GM19025 (cell line): ENCODE data around the gene TUBGCP5.
"Not testable (repeated sequence)": the region's sequence is repeated elsewhere in the genome, so short reads cannot be mapped to it uniquely, and the experiment has no call there.

Source experiments
- ATAC-seq: cut with Tn5 transposase; IDR thresholded peaks from one replicate; pipeline ENCODE4 v1.9.1; 2021; ENCODE audit warnings: mild to moderate bottlenecking, low read depth, moderate library complexity; ENCODE audit not compliant: unreplicated experiment

Gene TUBGCP5

GRCh38 chr15:23043535-23043934 is 4.2 kb upstream of the TUBGCP5 start:
- not testable (repeated sequence) for ATAC-seq

- ATAC-seq = not testable (repeated sequence)
These were observed 2.4 kb upstream of the TUBGCP5 start for GRCh38 chr15:23041736-23042135.

- peak; percentile 11 for ATAC-seq
These were observed 530 bp upstream of the TUBGCP5 start for GRCh38 chr15:23039917-23040281.

- peak; percentile 4 for ATAC-seq
These were observed 635 bp downstream of the TUBGCP5 start for GRCh38 chr15:23038726-23039142.

- ATAC-seq = no peak
These were observed 3.3 kb downstream of the TUBGCP5 start for GRCh38 chr15:23035964-23036566.

- no peak for ATAC-seq
These were observed 5.4 kb downstream of the TUBGCP5 start for GRCh38 chr15:23033979-23034378.

- ATAC-seq = no peak
These were observed 13.2 kb downstream of the TUBGCP5 start for GRCh38 chr15:23026218-23026617.

GRCh38 chr15:23022156-23022555 is 17.2 kb downstream of the TUBGCP5 start:
- no peak for ATAC-seq

- ATAC-seq = no peak
These were observed 24.9 kb downstream of the TUBGCP5 start for GRCh38 chr15:23014394-23015000.

- no peak for ATAC-seq
These were observed 25.7 kb downstream of the TUBGCP5 start for GRCh38 chr15:23013681-23014080.

GRCh38 chr15:23012616-23013015 is 26.8 kb downstream of the TUBGCP5 start:
- not testable (repeated sequence) for ATAC-seq

- ATAC-seq = no peak
These were observed 35.6 kb downstream of the TUBGCP5 start for GRCh38 chr15:23003736-23004135.

- no peak for ATAC-seq
These were observed 36.4 kb downstream of the TUBGCP5 start for GRCh38 chr15:23002920-23003319.

GRCh38 chr15:22995795-22996194 is 43.6 kb downstream of the TUBGCP5 start:
- ATAC-seq = no peak

GRCh38 chr15:22992024-22992326 is 47.4 kb downstream of the TUBGCP5 start:
- no peak for ATAC-seq

- ATAC-seq = no peak
These were observed 49.5 kb downstream of the TUBGCP5 start for GRCh38 chr15:22989576-22990477.

GRCh38 chr15:22988811-22989210 is 50.6 kb downstream of the TUBGCP5 start:
- ATAC-seq = no peak

- not testable (repeated sequence) for ATAC-seq
These were observed 57.4 kb downstream of the TUBGCP5 start for GRCh38 chr15:22981931-22982330.

GRCh38 chr15:22981051-22981840 is 58.1 kb downstream of the TUBGCP5 start:
- ATAC-seq = no peak

GRCh38 chr15:22980189-22981050 is 58.9 kb downstream of the TUBGCP5 start, which contains the start of gene CYFIP1:
Gene CYFIP1, minus strand, starts transcription at chr15:22980368. Its CDS starts 33,083 bp downstream, at chr15:22947285.
- ATAC-seq = peak; percentile 72
